ENCODE data around the gene HACD4.

HACD4 gene, protein sequence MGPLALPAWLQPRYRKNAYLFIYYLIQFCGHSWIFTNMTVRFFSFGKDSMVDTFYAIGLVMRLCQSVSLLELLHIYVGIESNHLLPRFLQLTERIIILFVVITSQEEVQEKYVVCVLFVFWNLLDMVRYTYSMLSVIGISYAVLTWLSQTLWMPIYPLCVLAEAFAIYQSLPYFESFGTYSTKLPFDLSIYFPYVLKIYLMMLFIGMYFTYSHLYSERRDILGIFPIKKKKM

DNA sequence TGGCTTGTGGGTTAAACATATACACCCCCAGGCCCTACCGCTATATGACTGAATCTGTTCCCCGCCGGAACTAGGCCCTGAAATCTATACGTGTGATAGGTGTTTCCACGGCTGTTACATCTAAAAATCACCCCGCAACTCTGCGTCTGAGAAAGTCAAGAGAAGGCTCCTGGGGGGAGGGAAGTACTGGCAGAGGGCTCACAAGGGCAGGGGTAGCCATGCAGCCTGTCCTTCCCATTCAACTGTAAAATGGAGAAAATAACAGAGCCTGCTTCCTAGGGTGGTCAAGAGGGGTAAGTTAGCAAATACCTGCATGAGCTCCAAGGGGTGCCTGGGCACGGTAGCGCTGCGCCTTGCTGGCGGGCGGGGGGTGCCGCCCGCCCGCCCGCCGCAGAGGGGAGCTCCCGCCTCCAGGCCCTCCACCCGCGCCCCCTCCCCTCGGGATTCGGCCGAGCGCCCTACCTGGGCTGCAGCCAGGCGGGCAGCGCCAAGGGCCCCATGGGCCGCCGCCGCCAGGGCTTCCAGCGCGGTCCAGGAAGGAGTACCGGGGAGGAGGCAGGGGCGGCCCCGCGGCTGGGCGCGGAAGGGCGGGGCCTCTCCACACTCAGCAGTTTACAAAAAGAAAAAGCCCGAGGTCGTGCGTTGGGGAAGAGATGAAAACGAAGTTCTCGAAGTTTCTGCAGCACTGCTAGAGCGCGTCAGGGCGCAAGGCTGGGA lies at the start of gene HACD4:
TSS of gene HACD4 (minus strand) at position 550 of the 717 bp plus-strand sequence. CDS start at position 500, 50 bp downstream.
- peak; percentile 76 for FAIRE-seq

DNA sequence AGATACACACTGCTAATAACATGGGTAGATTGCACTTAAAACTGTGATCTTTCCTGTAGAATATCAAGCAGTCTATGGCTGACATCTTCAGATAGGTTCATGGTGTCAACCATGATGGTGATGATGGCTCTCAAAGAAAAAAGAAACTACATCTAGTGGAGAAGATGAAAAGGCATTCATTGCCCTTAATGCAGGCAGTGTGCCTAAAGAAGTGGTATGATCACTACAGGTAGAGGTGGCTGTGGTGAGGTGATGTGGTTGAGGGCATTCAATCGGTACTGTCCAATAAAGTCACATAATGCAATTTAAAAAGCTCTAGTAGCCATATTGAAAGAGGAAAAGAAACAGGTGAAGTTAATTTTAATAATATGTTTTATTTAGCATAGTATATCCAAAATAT lies 49.4 kb upstream of the HACD4 start:
- FAIRE-seq: no peak
- no peak for DNase-seq (ENCODE audit: extremely low spot score, insufficient read length, low read depth)

More for the DNA sequence above, at the start of gene HACD4:
- DNase-seq (ENCODE audit: extremely low spot score, insufficient read length, low read depth): peak; percentile 52

DNA sequence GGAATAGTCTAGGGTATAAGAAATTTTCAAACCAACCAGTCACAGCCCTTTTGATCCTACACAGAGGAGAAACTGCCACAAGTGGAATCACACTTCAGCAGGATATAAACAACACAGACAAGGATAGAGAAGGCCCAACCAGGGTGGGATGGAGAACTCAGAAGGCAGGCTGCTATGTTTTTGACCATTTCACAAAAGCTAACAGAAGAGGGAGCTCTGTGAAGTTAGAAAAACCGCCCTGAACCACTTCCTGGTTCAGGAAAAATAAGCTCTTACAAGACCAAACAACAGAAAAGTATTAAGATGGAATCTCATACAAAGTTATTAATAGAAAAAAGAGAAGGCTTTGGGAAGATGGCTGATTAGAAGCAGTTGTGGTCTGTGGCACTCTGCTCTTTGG lies 47.3 kb upstream of the HACD4 start:
- FAIRE-seq (peak; percentile 77), DNase-seq (ENCODE audit: extremely low spot score, insufficient read length, low read depth) (no peak)

DNA sequence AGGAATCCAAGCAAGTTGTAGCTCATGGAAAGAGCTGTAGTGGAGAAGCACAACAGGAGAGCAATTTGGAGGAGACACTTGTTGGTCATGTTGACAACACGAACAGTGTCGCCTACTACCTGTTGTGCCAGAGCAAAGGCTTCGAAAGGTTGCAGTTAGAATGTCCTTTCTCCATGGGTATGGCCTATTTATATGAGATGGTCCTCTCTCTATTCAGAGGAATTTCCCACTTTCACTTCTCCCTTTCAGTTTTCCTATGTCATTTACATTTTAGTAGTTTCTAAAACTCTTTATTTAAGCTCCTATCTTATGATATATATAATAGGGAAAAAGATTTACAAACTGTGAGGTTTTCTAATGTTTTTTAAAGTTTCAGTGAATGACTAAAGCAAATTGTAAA lies 46.3 kb upstream of the HACD4 start, which contains the start of gene IFNB1:
TSS of gene IFNB1 (minus strand) at position 162 of the 400 bp plus-strand sequence. CDS start at position 89, 73 bp downstream.
- FAIRE-seq (peak; percentile 36), DNase-seq (ENCODE audit: extremely low spot score, insufficient read length, low read depth) (no peak)

DNA sequence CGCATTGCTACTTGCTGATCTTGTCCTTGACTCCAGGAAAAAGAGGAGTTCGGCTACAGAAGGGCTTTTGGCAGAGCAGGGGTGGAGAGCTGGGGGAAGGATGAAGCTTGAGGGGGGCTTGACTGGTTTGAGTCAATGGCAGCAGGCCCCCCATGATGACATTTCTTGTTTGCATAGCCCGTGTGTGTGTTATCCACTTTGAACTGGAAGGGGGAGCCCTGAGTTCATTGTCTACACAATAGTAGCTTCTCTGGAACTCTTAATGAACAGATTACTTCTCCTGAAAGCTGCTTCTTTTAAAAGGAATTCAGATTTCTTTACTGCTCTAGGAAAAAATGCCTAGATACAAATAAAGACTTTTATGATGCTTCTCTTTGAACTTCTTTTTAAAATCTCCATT lies 44.0 kb upstream of the HACD4 start:
- FAIRE-seq (no peak), DNase-seq (ENCODE audit: extremely low spot score, insufficient read length, low read depth) (no peak)

DNA sequence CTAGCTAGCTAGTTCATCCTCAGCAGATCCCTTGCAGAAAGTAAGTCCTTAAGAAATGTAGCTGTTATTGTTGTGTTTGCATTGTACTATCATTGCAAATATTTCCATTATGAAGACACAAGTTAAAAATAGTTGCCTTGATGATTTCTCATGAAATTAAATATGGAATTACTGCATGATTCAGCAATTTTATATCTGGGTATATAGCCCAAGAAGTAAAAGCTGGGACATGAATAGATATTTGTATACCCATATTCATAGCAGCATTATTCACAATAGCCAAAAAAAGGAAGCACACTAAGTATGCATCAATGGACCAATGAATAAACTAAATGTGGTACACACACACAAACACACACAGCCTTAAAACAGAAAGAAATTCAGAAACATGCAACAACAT lies 39.5 kb upstream of the HACD4 start:
- FAIRE-seq (no peak), DNase-seq (ENCODE audit: extremely low spot score, insufficient read length, low read depth) (no peak)

DNA sequence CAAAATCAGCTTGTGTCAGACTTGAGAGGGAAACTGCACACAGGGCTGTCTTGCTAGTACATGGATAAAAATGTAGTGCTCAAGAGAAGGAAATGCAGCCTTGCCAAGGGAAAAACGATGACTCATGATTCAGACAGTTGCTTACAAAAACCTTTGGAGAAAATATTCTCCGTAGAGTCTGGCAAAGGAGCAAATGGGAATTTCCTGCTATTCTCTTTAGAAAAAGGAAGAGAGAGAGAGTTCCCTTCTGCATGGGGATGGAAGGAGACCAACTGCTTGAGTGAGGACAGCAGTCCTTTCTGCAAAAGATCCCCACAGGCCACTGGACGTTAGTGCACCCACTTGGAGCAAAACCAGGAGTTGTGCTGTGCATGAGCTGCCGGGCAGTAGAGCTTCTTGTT lies 38.7 kb upstream of the HACD4 start:
- DNase-seq (ENCODE audit: extremely low spot score, insufficient read length, low read depth): no peak

DNA sequence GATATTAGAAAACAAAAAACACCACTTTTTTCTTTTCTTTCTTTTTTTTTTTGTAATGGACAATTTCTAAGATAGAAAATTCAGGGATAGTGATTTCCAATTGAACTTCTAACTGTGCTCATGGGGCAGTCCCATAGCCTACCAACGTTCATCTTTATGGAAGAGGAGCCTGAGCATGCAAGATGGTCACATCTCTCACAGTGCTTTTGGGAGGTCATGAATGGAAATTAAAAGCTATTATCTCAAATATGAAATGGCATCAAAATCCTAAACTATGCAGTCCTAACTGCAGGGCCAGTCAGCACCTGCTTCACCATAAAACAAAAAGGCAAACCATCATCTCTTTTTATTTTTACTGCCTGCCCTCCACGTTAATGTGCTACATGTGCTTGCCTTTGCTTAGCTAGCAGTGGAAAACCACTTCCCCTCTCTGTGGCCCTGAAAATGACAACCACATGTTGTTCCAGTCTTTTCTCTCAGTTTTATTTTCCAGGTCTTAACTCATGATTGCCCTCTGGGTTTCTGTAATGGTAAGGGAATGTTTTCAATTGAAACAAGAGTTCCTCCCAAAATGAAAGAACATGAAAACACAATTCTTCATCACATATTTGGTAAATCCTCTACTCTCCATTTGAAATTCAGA lies 29.6 kb upstream of the HACD4 start:
- peak; percentile 88 for FAIRE-seq
- no peak for DNase-seq (ENCODE audit: extremely low spot score, insufficient read length, low read depth)

More for the DNA sequence above, 38.7 kb upstream of the HACD4 start:
- FAIRE-seq: no peak

DNA sequence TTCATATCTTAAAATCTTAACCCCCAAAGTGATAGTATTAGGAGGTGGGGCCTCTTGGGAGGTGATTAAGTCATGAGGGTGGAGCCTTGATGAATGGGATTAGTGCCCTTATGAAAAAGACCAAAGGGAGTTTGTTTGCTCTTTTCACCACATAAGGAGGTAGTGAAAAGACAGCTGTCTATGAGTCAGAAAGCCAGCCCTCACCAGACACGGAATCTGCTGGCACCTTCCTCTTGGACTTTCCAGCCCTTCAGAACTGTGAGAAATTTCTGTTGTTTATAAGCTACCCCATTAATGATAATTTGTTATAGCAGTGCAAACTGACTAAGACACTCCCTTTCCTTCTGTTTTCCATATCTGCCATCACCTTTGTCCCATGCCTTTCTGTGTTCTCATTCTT lies 25.5 kb upstream of the HACD4 start:
- DNase-seq (ENCODE audit: extremely low spot score, insufficient read length, low read depth) (no peak), FAIRE-seq (no peak)

DNA sequence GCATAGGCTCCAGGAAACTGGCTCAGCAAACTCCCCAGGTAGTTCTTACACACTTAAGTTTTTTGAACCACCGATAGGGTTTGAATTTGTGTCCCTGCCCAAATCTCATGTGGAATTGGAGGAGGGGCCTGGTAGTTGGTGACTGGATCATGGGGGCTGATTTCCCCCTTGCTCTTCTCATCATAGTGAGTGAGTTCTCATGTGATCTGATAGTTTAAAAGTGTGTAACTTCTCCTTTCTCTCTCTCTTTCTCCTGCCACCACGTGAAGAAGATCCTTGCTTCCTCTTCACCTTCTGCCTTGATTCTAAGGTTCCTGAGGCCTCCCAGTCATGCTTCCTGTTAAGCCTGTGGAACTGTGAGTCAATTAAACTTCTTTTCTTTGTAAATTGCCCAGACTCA lies 22.4 kb upstream of the HACD4 start:
- no peak for FAIRE-seq
- DNase-seq (ENCODE audit: extremely low spot score, insufficient read length, low read depth): no peak

DNA sequence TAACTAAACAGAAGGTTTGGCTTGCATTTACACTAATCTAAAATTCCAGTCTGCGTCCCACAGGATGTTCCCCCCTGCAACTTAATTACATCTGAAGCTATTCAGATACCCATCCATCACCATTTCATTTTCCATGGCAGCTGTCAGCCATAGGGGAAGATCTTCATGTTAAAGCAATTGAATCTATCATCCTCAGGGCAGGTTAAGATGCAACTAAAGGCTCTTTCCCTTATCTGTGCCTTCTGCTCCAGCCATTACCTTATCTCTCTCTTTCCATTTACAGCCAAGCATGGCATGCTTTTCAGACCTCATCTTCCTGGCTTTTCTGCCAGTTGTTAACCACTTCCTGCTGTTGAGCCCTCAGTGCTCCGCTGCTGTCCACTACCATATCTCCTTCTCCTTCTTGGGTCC lies 15.8 kb upstream of the HACD4 start:
- FAIRE-seq (no peak), DNase-seq (ENCODE audit: extremely low spot score, insufficient read length, low read depth) (no peak)

DNA sequence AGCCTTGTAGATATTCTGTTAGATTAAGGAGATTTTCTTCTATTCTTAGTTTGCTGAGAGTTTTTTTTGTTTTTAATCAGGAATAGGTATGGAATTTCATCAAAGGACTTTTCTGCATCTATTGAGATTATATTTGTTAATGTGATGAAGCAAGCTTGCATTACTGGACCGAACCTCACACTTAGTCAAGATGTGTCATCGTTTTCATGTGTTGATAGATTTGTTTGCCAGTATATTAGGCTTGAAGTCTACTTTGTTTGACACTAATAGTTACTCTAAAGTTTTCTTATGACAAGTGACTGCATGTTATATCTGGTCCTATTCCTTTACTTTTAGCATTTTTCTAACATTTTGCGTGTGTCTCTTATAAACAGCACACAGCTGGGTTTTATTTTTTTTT lies 12.4 kb upstream of the HACD4 start:
- FAIRE-seq (no peak), DNase-seq (ENCODE audit: extremely low spot score, insufficient read length, low read depth) (no peak)

DNA sequence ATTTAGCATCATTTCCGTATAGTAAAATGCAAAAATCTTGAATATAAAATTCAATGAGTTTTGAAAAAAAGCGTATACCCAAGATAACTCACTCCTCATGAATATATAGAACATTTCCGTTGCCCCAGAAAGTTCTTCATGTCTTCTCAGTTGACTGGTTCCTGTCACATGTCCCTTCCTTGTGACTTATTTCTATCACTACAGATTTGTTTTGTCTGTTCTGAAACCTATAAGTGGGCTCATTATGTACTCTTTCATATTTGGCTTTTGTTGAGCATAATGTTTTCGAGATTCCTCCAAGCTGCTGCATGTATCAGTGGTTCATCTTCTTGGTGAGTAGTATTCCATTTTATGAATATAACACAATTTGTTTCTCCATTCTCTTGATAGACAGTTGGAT lies 11.0 kb upstream of the HACD4 start:
- DNase-seq (ENCODE audit: extremely low spot score, insufficient read length, low read depth): no peak
- FAIRE-seq: peak; percentile 42

DNA sequence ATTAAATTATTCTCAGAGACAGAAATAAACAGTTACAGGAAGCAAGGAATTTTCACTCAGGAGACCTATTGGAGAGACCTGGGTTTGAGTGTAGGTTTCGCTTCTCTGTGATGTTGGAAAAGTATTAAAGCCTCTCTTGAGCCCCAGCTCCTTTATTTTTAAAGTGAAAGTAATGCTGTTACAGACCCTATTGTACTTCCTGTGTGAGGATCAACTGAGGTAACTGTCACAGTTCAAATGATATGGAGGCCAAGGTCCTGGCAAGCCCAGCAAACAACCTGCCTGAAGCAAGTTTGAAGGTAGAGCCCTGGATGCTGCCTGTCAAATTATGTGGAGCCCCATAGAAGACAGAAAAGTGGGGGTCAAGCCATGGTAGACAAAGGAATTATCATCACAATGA lies 7.9 kb upstream of the HACD4 start:
- DNase-seq (ENCODE audit: extremely low spot score, insufficient read length, low read depth): no peak
- FAIRE-seq: no peak

DNA sequence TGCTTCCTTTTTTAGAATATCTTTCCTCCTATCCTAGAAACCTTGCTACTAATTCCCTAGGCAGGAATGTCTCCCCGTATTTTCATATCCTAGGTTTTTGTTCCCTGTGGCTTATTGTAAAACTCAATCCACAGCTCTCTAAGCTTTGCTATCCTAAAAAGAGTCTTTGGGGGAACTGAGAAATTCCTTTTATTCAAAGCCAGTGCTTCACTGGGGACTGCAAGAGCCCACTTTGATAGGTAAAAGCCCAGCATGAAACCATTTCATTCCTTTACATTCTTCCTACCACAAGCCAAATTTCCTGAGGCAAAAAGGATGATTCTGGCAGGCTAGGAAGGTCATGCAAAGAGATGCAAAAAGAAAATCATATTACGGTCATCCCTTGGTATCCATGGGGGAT lies 5.8 kb upstream of the HACD4 start:
- DNase-seq (ENCODE audit: extremely low spot score, insufficient read length, low read depth) (no peak), FAIRE-seq (no peak)

DNA sequence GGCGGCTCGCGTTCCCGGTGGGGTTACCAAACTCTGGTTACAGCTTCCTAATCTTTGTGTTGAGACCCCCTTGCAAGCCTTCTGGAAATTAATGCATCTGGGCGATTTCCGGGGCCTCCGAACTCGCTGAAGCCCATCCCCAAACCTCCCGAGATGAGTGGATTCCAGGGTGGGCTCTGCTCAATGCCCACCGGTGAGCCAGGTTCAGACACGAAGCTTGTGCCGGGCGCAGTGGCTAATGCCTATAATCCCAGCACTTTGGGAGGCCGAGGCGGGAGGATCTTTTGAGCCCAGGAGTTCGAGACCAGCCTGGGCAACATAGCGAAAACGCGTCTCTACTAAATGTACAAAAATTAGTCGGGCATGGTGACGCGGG lies 356 bp upstream of the HACD4 start:
- no peak for FAIRE-seq
- DNase-seq (ENCODE audit: extremely low spot score, insufficient read length, low read depth): no peak

DNA sequence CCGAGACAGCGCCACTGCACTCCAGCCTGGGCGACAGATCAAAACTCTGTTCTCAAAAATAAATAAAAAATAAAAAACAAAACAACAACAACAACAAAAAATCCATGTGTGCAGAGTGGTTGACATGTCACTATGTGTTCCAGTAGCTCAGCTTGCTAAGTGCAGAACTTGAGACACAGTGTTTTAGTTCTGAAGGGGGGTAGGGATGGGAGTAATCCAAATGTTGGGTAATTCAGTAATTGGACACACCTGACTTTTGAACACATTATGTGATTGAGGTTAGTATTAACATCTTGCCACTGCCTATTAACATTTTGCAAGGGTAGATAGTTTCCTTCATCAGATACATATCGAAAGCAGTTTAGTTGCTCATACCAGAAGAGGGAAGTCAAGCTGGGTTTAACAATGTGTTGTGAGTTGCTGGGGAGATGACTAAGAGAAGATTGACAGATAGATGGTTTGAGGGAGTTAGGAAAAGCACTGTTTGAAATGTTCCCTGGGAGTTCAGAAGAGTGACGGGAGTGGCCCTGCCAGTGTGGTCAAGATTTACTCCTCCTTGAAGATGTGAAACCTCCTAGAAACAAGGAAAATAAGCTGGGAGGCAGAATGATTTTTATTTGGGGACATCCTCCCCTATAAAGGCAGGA lies 928 bp downstream of the HACD4 start:
- DNase-seq (ENCODE audit: extremely low spot score, insufficient read length, low read depth) (peak; percentile 28), FAIRE-seq (peak; percentile 82)

DNA sequence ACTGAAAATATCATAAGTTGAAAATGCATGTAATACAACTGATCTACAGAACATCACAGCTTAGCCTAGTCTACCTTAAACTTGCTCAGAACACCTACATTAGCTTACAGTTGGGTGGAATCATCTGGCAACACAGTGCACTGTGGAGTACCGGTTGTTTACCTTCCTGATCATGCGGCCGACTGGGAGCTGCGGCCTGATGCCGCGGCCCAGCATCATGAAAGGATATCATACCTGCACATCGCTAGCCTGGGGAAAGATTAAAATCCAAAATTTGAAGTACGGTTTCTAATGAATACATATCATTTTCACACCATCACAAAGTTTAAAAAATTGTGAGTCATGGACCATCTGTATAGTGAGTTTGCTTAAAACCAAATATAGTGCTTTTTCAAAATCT lies 1.8 kb downstream of the HACD4 start:
- no peak for DNase-seq (ENCODE audit: extremely low spot score, insufficient read length, low read depth)
- FAIRE-seq: no peak

DNA sequence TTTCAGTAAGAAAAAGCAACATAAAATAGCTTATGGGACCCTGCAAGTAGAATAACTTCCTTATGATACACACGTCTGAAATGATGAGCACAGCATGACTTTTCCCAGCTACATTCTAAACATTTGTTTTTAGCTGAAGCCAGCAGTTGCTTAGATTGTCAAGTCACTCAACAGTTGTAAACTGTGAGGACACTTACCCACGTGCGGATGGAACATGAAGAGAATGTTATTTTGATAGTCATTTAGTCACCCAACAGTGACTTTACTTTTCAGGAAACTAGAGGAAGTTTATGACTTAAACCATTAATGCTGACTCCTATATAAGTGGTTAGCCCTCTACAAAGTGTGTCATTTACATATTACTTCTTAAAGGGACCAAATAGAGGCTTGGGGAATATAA lies 3.0 kb downstream of the HACD4 start:
- FAIRE-seq: no peak
- DNase-seq (ENCODE audit: extremely low spot score, insufficient read length, low read depth): no peak

DNA sequence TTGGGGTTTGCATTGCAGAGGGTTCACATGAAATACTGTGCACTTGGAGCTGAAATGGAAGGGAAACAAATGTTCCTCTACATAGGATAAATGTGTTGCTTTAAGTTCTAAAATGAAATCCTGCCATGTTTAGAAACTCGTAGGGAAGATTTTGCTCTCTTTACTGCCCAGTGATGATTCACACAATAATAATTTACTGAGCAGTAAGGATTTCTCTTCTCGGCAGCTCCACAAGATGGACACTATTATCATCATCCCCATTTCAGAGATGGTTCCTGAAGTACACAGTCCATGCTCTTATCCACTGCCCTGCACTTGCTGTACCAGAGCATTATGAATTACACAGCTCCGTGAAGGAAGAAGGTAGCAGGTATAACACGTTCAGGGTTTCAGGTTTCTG lies 4.1 kb downstream of the HACD4 start:
- DNase-seq (ENCODE audit: extremely low spot score, insufficient read length, low read depth) (no peak), FAIRE-seq (no peak)

DNA sequence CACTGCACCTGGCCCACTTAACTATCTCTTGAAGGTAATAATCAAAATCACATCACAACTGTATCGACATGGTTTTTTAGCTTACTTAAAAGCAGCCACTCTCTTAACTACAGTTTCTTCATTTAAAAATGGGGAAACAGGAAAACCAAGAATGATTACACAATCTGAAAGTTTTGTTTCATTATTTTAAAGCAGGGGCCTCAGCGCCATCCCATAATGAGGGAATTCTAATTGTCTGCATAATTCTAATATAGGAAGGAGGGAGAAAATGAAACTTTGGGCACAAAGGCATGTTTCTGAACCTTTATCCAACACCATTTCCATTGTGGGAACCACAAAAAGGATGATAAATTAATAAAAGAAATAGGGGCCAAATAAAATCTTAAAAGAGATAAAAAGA lies 7.6 kb downstream of the HACD4 start:
- DNase-seq (ENCODE audit: extremely low spot score, insufficient read length, low read depth): no peak
- no peak for FAIRE-seq

Measured in GM18507 (cell line).